ENCODE results near the gene ANKRD6. TPM values are rescaled to one million over a fixed set of nuclear protein-coding genes. Genes with fewer than 3 reads are reported as not detected.

The ANKRD6 gene
- polyA plus RNA-seq, 1 donor from 2014 or later = 6.6 TPM

GRCh38 chr6:89501753-89502152 is 68.8 kb downstream of the ANKRD6 start:
- H3K27me3 Mint-ChIP-seq = peaks cover 2% of the 10 kb centered on the region

GRCh38 chr6:89503641-89504040 is 70.7 kb downstream of the ANKRD6 start:
- Mint-ChIP-seq H3K36me3 (peaks cover 1% of the 10 kb centered on the region), H3K27me3 (peaks cover 2% of the 10 kb centered on the region), H3K27ac (no peak overlapping the region), H3K4me1 (no peaks in the 10 kb centered on the region), H3K4me3 (no peak overlapping the region), H3K9me3 (no peaks in the 10 kb centered on the region)

More at GRCh38 chr6:89501753-89502152, 68.8 kb downstream of the ANKRD6 start:
- Mint-ChIP-seq H3K36me3 (peaks cover 1% of the 10 kb centered on the region), H3K4me1 (no peaks in the 10 kb centered on the region), H3K9me3 (peaks cover 0 to 2% (median 0%) of the 10 kb centered on the region in 3 donors), H3K27ac (no peak overlapping the region), H3K4me3 (no peak overlapping the region)

- H3K4me3 Mint-ChIP-seq = no peak overlapping the region
- peaks cover 1% of the 10 kb centered on the region for H3K36me3 Mint-ChIP-seq
- H3K4me1 Mint-ChIP-seq = no peaks in the 10 kb centered on the region
- H3K9me3 Mint-ChIP-seq = no peaks in the 10 kb centered on the region
- peaks cover 2% of the 10 kb centered on the region for H3K27me3 Mint-ChIP-seq
- H3K27ac Mint-ChIP-seq = no peak overlapping the region
These were observed 72.9 kb downstream of the ANKRD6 start for GRCh38 chr6:89505847-89506246.

DNA sequence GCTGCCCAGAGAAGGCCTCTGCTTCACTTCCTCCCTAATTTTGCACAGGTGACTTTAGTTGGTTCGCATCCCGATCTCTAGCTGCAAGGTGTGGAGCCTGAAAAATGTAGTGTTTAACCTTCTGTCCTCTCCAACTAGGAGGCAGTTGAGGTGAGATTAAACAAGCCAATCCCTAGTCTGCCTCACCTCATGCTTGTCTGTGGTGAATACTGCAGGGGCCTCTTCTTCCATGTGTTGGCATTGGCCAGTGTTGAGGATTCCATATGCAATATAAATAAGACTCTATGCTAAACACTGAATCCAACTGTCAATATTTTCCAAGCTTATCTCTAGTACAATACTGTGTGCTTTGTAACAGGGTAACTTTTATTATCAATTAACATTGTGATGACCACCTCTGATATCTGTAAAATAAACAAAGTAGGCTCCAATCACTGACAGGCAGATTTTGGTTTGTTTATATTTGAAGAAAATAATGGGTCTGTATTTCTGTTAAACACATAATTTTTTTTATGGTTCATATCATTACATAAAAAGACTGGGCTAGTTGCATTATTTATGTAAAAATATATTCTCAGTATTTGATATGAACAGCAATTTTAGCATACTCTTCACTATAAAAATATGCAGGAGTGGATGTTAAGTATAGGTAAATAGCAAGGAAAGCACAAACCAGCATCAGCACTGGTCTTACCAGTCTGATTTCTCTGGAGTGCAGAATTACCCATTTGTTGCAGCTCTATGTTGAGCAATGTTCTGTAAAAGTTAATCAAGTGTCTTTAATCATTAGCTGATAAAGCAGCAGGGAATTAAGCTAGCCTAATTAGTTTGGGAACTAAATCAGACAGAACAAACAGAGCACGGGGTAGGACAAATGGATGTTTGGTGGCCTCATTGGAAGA is 74.0 kb downstream of the ANKRD6 start:
- H3K4me3 Mint-ChIP-seq = no peak overlapping the region
- H3K27ac Mint-ChIP-seq = no peak overlapping the region
- H3K9me3 Mint-ChIP-seq = no peaks in the 10 kb centered on the region
- peaks cover 1% of the 10 kb centered on the region for H3K36me3 Mint-ChIP-seq
- no peaks in the 10 kb centered on the region for H3K4me1 Mint-ChIP-seq
- peaks cover 2% of the 10 kb centered on the region for H3K27me3 Mint-ChIP-seq

GRCh38 chr6:89508755-89509563 is 76.0 kb downstream of the ANKRD6 start:
- H3K27me3 Mint-ChIP-seq = peaks cover 2% of the 10 kb centered on the region
- H3K9me3 Mint-ChIP-seq = no peaks in the 10 kb centered on the region
- H3K36me3 Mint-ChIP-seq = peaks cover 4% of the 10 kb centered on the region
- no peak overlapping the region for H3K4me3 Mint-ChIP-seq
- no peak overlapping the region for H3K27ac Mint-ChIP-seq
- no peaks in the 10 kb centered on the region for H3K4me1 Mint-ChIP-seq

DNA sequence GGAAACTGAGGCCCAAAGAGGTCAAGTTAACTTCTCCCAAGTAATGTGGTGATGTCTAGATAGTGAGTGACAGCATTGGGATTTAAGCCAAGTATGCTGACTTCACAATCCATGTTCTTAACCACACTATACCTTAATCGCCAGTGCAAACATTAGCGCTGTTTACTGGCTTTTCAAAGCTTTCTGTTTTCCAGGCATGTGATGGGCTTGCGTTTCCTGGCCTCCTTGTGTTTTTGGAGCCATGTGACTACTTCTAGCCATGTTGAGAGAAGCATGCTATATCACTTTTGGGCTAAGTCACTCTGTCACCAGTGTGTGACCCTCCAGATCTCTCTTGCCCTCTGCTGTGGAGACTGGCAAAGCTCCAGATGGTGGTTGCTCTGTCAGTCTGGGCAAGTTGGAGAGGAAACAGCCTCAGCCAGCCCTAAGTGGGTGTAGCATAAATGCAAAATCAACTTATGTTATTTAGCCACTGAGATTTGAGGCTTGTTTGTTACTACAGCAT is 76.9 kb downstream of the ANKRD6 start:
- Mint-ChIP-seq H3K4me3 (no peak overlapping the region), H3K4me1 (no peaks in the 10 kb centered on the region), H3K9me3 (no peaks in the 10 kb centered on the region), H3K27ac (no peak overlapping the region), H3K36me3 (peaks cover 4% of the 10 kb centered on the region), H3K27me3 (peaks cover 2% of the 10 kb centered on the region)

DNA sequence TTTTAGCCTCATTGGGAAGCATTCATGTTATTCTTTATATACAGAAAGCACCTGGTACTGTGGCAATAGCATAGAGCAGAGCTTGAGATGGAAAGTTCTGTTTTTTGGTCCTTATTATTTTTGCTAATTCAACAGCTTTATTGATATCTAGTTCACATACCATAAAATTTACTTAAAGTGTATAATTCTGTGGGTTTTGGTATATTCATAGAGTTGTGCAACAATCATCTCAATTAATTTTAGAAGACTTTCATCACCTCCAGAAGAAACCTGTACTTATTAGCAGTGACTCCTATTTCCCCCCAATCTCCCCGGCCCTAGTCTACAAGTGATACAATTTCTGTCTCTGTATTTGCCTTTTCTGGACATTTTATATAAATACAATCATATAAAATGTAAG is 77.4 kb downstream of the ANKRD6 start:
- Mint-ChIP-seq H3K4me3 (no peak overlapping the region), H3K27ac (no peak overlapping the region), H3K36me3 (peaks cover 2% of the 10 kb centered on the region), H3K9me3 (no peaks in the 10 kb centered on the region), H3K27me3 (no peaks in the 10 kb centered on the region), H3K4me1 (no peaks in the 10 kb centered on the region)

GRCh38 chr6:89518352-89519055 is 85.6 kb downstream of the ANKRD6 start:
- no peaks in the 10 kb centered on the region for H3K4me1 Mint-ChIP-seq
- H3K27me3 Mint-ChIP-seq = no peaks in the 10 kb centered on the region
- peaks cover 0 to 2% (median 0%) of the 10 kb centered on the region in 3 donors for H3K9me3 Mint-ChIP-seq
- no peak overlapping the region for H3K27ac Mint-ChIP-seq
- H3K4me3 Mint-ChIP-seq = no peak overlapping the region
- peaks cover 5% of the 10 kb centered on the region for H3K36me3 Mint-ChIP-seq

DNA sequence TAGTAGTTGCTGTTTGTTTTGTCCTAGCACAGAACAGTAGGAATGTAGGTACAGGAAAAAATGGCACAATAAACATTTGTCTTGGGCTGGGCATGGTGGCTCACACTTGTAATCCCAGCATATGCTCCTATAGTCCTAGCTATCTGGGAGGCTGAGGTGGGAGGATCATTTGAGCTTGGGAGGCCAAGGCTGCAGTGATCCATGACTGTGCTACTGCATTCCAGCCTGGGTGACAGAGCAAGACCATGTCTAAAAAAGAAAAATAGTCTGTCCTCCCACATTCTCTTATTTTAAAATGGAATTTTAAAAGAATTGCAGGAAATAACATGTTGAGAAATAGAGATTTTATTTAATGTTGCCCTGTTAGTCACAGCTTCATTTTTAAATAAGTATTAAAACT is 87.8 kb downstream of the ANKRD6 start:
- Mint-ChIP-seq H3K4me1 (no peaks in the 10 kb centered on the region), H3K36me3 (peaks cover 5% of the 10 kb centered on the region), H3K27ac (no peak overlapping the region), H3K27me3 (no peaks in the 10 kb centered on the region), H3K9me3 (peaks cover 0 to 2% (median 2%) of the 10 kb centered on the region in 3 donors), H3K4me3 (no peak overlapping the region)

DNA sequence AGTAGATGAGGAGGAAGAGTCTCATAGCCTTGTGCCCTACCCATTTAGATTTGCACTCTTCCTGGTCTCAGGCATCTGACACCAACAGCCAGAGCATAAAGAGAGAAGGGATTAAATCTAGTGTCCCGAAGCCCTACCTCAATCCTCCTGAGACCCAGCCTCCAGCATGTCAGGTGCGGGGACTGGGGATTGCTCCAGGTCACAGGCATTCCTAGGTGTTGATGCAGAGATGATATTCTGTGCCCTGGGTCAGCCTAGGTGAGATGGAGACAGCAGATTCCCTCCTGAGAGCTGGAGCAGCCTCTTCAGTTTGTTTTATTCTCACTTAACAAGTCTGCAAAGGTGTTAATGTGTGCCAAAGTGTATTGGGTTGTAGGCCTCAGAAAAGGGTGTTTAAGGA is 89.8 kb downstream of the ANKRD6 start:
- Mint-ChIP-seq H3K27me3 (no peaks in the 10 kb centered on the region), H3K9me3 (peaks cover 0 to 2% (median 2%) of the 10 kb centered on the region in 3 donors), H3K27ac (no peak overlapping the region), H3K36me3 (peaks cover 2% of the 10 kb centered on the region), H3K4me1 (peaks cover 0 to 2% (median 2%) of the 10 kb centered on the region in 3 donors), H3K4me3 (no peak overlapping the region)

GRCh38 chr6:89525786-89526562 is 93.0 kb downstream of the ANKRD6 start:
- peaks cover 0 to 4% (median 2%) of the 10 kb centered on the region in 3 donors for H3K4me1 Mint-ChIP-seq
- no peaks in the 10 kb centered on the region for H3K27me3 Mint-ChIP-seq
- H3K9me3 Mint-ChIP-seq = peaks cover 0 to 2% (median 0%) of the 10 kb centered on the region in 3 donors

DNA sequence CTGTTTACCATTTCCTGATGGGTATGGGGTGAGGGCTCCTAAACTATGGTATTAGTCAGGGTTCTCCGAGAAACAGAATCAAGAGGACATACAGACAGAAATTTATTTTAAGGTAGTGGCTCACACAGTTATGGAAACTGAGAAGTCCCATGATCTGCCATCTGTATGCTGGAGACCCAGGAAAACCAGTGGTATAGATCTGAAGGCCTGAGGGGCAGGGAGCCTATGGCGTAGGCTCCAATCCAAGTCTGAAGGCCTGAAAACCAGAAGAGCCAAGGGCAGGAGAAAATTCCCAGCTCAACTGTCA is 93.6 kb downstream of the ANKRD6 start:
- H3K4me3 Mint-ChIP-seq = no peak overlapping the region
- H3K9me3 Mint-ChIP-seq = peaks cover 0 to 2% (median 0%) of the 10 kb centered on the region in 3 donors
- H3K36me3 Mint-ChIP-seq = no peaks in the 10 kb centered on the region
- H3K27me3 Mint-ChIP-seq = no peaks in the 10 kb centered on the region
- peaks cover 0 to 4% (median 2%) of the 10 kb centered on the region in 3 donors for H3K4me1 Mint-ChIP-seq
- H3K27ac Mint-ChIP-seq = no peak overlapping the region

More at GRCh38 chr6:89525786-89526562, 93.0 kb downstream of the ANKRD6 start:
- H3K36me3 Mint-ChIP-seq = no peaks in the 10 kb centered on the region
- H3K27ac Mint-ChIP-seq = no peak overlapping the region
- no peak overlapping the region for H3K4me3 Mint-ChIP-seq

- Mint-ChIP-seq H3K27ac (no peak overlapping the region), H3K27me3 (no peaks in the 10 kb centered on the region), H3K36me3 (no peaks in the 10 kb centered on the region), H3K4me3 (no peak overlapping the region), H3K9me3 (peaks cover 0 to 2% (median 0%) of the 10 kb centered on the region in 3 donors), H3K4me1 (peaks cover 0 to 4% (median 2%) of the 10 kb centered on the region in 3 donors)
These were observed 94.7 kb downstream of the ANKRD6 start for GRCh38 chr6:89527634-89528033.

- no peaks in the 10 kb centered on the region for H3K36me3 Mint-ChIP-seq
- H3K9me3 Mint-ChIP-seq = peaks cover 0 to 2% (median 0%) of the 10 kb centered on the region in 3 donors
- H3K27ac Mint-ChIP-seq = no peak overlapping the region
- no peak overlapping the region for H3K4me3 Mint-ChIP-seq
- peaks cover 0 to 4% (median 2%) of the 10 kb centered on the region in 3 donors for H3K4me1 Mint-ChIP-seq
- no peaks in the 10 kb centered on the region for H3K27me3 Mint-ChIP-seq
These were observed 95.9 kb downstream of the ANKRD6 start for GRCh38 chr6:89528866-89529265.

Measured in IgD-negative memory B cell (primary cell).